ENCODE measurements around the gene ZFP42. TPM values are rescaled to one million over a fixed set of nuclear protein-coding genes. Genes with fewer than 3 reads are reported as not detected.

Gene ZFP42
- total RNA-seq, 1 experiment from 2014 or later, result 0.05 TPM

DNA sequence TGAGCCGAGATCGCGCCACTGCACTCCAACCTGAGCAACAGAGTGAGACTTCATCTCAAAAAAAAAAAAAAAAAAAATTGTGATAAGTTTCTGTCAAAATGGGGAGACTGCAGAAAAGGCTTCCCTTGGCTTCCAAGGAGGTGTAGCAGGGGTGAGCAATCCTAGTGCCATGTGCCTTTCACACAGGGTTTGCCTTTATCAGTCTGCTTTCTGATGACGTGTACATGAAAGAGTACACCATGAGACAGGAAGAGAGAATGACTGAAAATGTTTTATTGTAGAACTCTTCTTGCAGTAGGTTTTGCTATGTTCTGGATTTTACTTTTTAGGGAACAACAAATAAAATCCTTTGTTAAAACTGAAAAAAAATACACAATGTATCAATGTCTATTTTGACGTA lies 23.4 kb upstream of the ZFP42 start:
- CTCF ChIA-PET, result no interaction called here
- in situ Hi-C loops (cut with HindIII; ENCODE audit: low pct_unique_long_range_greater_than_20kb, low sequenced_read_pairs), result no loop called here

DNA sequence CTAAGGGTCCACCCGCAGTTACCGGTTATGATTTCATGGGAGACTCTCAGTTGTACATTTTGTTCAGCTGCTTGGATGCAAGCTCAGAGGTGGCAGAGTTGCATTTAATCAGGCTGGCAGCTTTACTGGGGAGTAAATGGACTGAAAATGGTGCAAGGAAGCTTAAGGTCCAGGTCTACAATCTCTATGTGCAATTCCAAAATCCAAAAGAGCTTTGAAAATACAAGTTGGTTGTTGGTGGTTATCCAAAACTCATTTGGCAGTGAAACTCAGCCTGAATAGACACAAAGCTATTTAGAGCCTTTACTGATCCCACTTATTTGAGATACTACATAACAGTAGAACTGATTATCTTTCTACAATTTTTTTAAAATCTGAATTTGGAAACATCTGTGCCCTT lies 11.8 kb upstream of the ZFP42 start:
- Histone ChIP-seq H3K4me1 (ENCODE audit: control insufficient read depth, insufficient read depth, low read length) (no peaks in the 10 kb centered on the region), H3K36me3 (ENCODE audit: control insufficient read depth, insufficient read depth, low read length) (no peaks in the 10 kb centered on the region), H3K27ac (ENCODE audit: low read length) (no peak overlapping the region), H3K9me3 (ENCODE audit: control insufficient read depth, insufficient read depth, low read depth, low read length) (no peaks in the 10 kb centered on the region), H3K4me3 (ENCODE audit: low read depth in 2 of 2, low read length in 2 of 2) (no peak overlapping the region), H3K27me3 (ENCODE audit: control insufficient read depth, insufficient read depth, low read length) (no peaks in the 10 kb centered on the region)
- CTCF ChIA-PET, result no interaction called here
- in situ Hi-C loops (cut with HindIII; ENCODE audit: low pct_unique_long_range_greater_than_20kb, low sequenced_read_pairs), result no loop called here
- intact Hi-C loops (cut with micrococcal nuclease; ENCODE audit: unreplicated experiment), result no loop called here
- ATAC-seq (no peak), DNase-seq (ENCODE audit: low read depth, low spot score) (no peak)
- TF ChIP-seq, protein P1, sequence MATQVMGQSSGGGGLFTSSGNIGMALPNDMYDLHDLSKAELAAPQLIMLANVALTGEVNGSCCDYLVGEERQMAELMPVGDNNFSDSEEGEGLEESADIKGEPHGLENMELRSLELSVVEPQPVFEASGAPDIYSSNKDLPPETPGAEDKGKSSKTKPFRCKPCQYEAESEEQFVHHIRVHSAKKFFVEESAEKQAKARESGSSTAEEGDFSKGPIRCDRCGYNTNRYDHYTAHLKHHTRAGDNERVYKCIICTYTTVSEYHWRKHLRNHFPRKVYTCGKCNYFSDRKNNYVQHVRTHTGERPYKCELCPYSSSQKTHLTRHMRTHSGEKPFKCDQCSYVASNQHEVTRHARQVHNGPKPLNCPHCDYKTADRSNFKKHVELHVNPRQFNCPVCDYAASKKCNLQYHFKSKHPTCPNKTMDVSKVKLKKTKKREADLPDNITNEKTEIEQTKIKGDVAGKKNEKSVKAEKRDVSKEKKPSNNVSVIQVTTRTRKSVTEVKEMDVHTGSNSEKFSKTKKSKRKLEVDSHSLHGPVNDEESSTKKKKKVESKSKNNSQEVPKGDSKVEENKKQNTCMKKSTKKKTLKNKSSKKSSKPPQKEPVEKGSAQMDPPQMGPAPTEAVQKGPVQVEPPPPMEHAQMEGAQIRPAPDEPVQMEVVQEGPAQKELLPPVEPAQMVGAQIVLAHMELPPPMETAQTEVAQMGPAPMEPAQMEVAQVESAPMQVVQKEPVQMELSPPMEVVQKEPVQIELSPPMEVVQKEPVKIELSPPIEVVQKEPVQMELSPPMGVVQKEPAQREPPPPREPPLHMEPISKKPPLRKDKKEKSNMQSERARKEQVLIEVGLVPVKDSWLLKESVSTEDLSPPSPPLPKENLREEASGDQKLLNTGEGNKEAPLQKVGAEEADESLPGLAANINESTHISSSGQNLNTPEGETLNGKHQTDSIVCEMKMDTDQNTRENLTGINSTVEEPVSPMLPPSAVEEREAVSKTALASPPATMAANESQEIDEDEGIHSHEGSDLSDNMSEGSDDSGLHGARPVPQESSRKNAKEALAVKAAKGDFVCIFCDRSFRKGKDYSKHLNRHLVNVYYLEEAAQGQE (IDR thresholded peaks at IDR 0.05; ENCODE audit: insufficient read depth in 1 of 2, low read depth in 2 of 2, low read length in 1 of 2), result no peak
- TF ChIP-seq, protein P2, sequence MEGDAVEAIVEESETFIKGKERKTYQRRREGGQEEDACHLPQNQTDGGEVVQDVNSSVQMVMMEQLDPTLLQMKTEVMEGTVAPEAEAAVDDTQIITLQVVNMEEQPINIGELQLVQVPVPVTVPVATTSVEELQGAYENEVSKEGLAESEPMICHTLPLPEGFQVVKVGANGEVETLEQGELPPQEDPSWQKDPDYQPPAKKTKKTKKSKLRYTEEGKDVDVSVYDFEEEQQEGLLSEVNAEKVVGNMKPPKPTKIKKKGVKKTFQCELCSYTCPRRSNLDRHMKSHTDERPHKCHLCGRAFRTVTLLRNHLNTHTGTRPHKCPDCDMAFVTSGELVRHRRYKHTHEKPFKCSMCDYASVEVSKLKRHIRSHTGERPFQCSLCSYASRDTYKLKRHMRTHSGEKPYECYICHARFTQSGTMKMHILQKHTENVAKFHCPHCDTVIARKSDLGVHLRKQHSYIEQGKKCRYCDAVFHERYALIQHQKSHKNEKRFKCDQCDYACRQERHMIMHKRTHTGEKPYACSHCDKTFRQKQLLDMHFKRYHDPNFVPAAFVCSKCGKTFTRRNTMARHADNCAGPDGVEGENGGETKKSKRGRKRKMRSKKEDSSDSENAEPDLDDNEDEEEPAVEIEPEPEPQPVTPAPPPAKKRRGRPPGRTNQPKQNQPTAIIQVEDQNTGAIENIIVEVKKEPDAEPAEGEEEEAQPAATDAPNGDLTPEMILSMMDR (IDR thresholded peaks at IDR 0.05), result no peak
- no peak for TF ChIP-seq SIN3A (IDR thresholded peaks at IDR 0.05; ENCODE audit: borderline replicate concordance, insufficient read depth, low read depth, low read length)
- TF ChIP-seq POLR2AphosphoS5 (IDR thresholded peaks at IDR 0.05; ENCODE audit: low read depth, low read length), result no peak
- TF ChIP-seq TCF7L2 (IDR thresholded peaks at IDR 0.05; ENCODE audit: low read depth, low read length), result no peak
- POLR2A ChIA-PET, result no interaction called here
- no TSS peak for BruUV-seq (replicated peaks)

More for the DNA sequence above, 23.4 kb upstream of the ZFP42 start:
- no peak for DNase-seq (ENCODE audit: low read depth, low spot score)
- no peaks in the 10 kb centered on the region for H3K36me3 ChIP-seq (ENCODE audit: control insufficient read depth, insufficient read depth, low read length)
- intact Hi-C loops (cut with micrococcal nuclease; ENCODE audit: unreplicated experiment), result no loop called here
- no peaks in the 10 kb centered on the region for H3K9me3 ChIP-seq (ENCODE audit: control insufficient read depth, insufficient read depth, low read depth, low read length)
- no peak overlapping the region for H3K27ac ChIP-seq (ENCODE audit: low read length)
- no peak for ATAC-seq
- TF ChIP-seq SIN3A (IDR thresholded peaks at IDR 0.05; ENCODE audit: borderline replicate concordance, insufficient read depth, low read depth, low read length) (no peak), POLR2AphosphoS5 (IDR thresholded peaks at IDR 0.05; ENCODE audit: low read depth, low read length) (no peak), TCF7L2 (IDR thresholded peaks at IDR 0.05; ENCODE audit: low read depth, low read length) (no peak)
- TF ChIP-seq, protein P2 (IDR thresholded peaks at IDR 0.05), result no peak
- TF ChIP-seq, protein P1 (IDR thresholded peaks at IDR 0.05; ENCODE audit: insufficient read depth in 1 of 2, low read depth in 2 of 2, low read length in 1 of 2), result no peak
- no peak overlapping the region for H3K4me3 ChIP-seq (ENCODE audit: low read depth in 2 of 2, low read length in 2 of 2)
- no peaks in the 10 kb centered on the region for H3K4me1 ChIP-seq (ENCODE audit: control insufficient read depth, insufficient read depth, low read length)
- no peaks in the 10 kb centered on the region for H3K27me3 ChIP-seq (ENCODE audit: control insufficient read depth, insufficient read depth, low read length)
- BruUV-seq (replicated peaks), result no TSS peak
- POLR2A ChIA-PET, result no interaction called here

Measured in Panc1 (cell line).